Left ventricle myocardium inferior (tissue), 1 donor: Measurements from ENCODE around the gene FAAP20. TPM values are rescaled to one million over a fixed set of nuclear protein-coding genes. Genes with fewer than 3 reads are reported as not detected.

Experiments used
- DNase-seq: peaks from one replicate; pipeline ENCODE4 v3.0.0-alpha.2; 2020
- H3K27ac ChIP-seq: fragments of 200-600 bp; replicated peaks from 2 replicates; pipeline ENCODE4 v1.8.0; 2021
- H3K27me3 ChIP-seq: fragments of 200-600 bp; 2 replicates; pipeline ENCODE4 v1.8.0; 2021; ENCODE audit warnings: low read depth
- H3K36me3 ChIP-seq: fragments of 200-600 bp; 2 replicates; pipeline ENCODE4 v1.8.0; 2021
- H3K4me1 ChIP-seq: fragments of 200-600 bp; 2 replicates; pipeline ENCODE4 v1.8.0; 2021
- H3K4me3 ChIP-seq: fragments of 200-600 bp; 2 replicates; pipeline ENCODE4 v1.8.0; 2021; ENCODE audit warnings: mild to moderate bottlenecking, moderate library complexity
- H3K9me3 ChIP-seq: fragments of 200-600 bp; replicated peaks from 2 replicates; pipeline ENCODE4 v1.8.0; 2021
- CTCF ChIP-seq: fragments of 200-600 bp; IDR thresholded peaks from 2 replicates; pipeline ENCODE4 v1.8.0; 2021; ENCODE audit warnings: antibody characterized with exemption, mild to moderate bottlenecking, borderline replicate concordance
- intact Hi-C: fragments of 100-400 bp; cut with micrococcal nuclease; formaldehyde crosslinking; loops from one replicate; pipeline ENCODE4 v1.11.0; 2022
- total RNA-seq: library from RNA; stranded (reverse); fragmentation: NEBNext Ultra II Directional; extraction: Animal tissue kit (Norgen Biotek cat#: 25700); gene quantifications from one replicate; pipeline ENCODE4 v1.2.1, GENCODE V29; 2021
- donor health status: DM: no; HTN: yes; CAD: no; lungs with severe emphysema.

FAAP20 gene
- total RNA-seq, 1 donor from 2014 or later, result 37.0 TPM

DNA sequence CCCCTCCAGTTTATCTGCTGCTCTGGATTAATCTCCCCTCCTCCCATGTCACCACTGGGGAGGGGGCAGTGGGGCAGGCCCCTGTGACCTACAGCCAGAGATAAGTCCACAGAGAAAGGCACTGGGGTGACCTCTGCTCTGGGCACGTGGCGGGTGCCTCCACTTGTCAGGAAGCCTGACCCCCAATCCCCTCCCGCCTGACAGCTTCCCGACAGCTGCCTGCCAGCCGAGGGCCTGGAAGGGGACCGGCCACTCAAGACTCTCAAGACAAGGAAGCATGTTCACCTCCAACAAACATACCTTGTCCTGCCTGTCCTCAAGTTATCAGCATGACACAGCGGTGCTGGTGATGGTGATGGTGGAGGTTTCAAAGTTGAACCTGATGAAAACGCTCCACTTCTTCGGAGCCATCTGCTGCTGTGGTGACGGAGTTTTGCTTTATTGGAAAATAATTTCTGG is 3.2 kb upstream of the FAAP20 start:
- no peak for TF ChIP-seq CTCF

GRCh38 chr1:2196901-2197638 is 2.5 kb upstream of the FAAP20 start:
- intact Hi-C loops, result loop anchor here (5.0 kb wide), 1 partner anchor 185 kb away; no protein-coding TSS in a partner anchor
- Histone ChIP-seq H3K27ac (peak overlapping the region; percentile 19), H3K27me3 (no peaks in the 10 kb centered on the region), H3K36me3 (no peaks in the 10 kb centered on the region), H3K9me3 (no peaks in the 10 kb centered on the region), H3K4me1 (peaks cover 66% of the 10 kb centered on the region), H3K4me3 (no peak overlapping the region)
- no peak for DNase-seq
- no peak for TF ChIP-seq CTCF

More for the DNA sequence above, 3.2 kb upstream of the FAAP20 start:
- Histone ChIP-seq H3K4me1 (peaks cover 59% of the 10 kb centered on the region), H3K9me3 (no peaks in the 10 kb centered on the region), H3K27me3 (no peaks in the 10 kb centered on the region), H3K4me3 (no peak overlapping the region), H3K27ac (peak overlapping the region; percentile 81), H3K36me3 (no peaks in the 10 kb centered on the region)
- intact Hi-C loops, result loop anchor here (5.0 kb wide), 1 partner anchor 185 kb away; no protein-coding TSS in a partner anchor
- DNase-seq, result no peak

- no peak for DNase-seq
- intact Hi-C loops, result loop anchor here (5.0 kb wide), 1 partner anchor 187 kb away; no protein-coding TSS in a partner anchor
- Histone ChIP-seq H3K4me3 (peak overlapping the region; percentile 86), H3K36me3 (no peaks in the 10 kb centered on the region), H3K27ac (peak overlapping the region; percentile 99), H3K9me3 (no peaks in the 10 kb centered on the region), H3K27me3 (no peaks in the 10 kb centered on the region), H3K4me1 (peaks cover 73% of the 10 kb centered on the region)
- no peak for TF ChIP-seq CTCF
Observed at GRCh38 chr1:2195785-2196184, 1.2 kb upstream of the FAAP20 start.

GRCh38 chr1:2194898-2195673 is 514 bp upstream of the FAAP20 start:
- Histone ChIP-seq H3K27me3 (no peaks in the 10 kb centered on the region), H3K4me1 (peaks cover 73% of the 10 kb centered on the region), H3K36me3 (no peaks in the 10 kb centered on the region), H3K9me3 (no peaks in the 10 kb centered on the region), H3K4me3 (peak overlapping the region; percentile 86), H3K27ac (peak overlapping the region; percentile 99)
- DNase-seq, result peak; percentile 91
- peak; percentile 96 for TF ChIP-seq CTCF
- intact Hi-C loops, result loop anchor here (5.0 kb wide), 1 partner anchor 187 kb away; no protein-coding TSS in a partner anchor

GRCh38 chr1:2193514-2194281 is 874 bp downstream of the FAAP20 start:
- peak overlapping the region; percentile 99 for H3K27ac ChIP-seq
- no peak for DNase-seq
- no peaks in the 10 kb centered on the region for H3K36me3 ChIP-seq
- no peak for TF ChIP-seq CTCF
- intact Hi-C loops, result no loop called here
- peak overlapping the region; percentile 86 for H3K4me3 ChIP-seq
- no peaks in the 10 kb centered on the region for H3K27me3 ChIP-seq
- H3K4me1 ChIP-seq, result peaks cover 71% of the 10 kb centered on the region
- no peaks in the 10 kb centered on the region for H3K9me3 ChIP-seq
